Breast epithelium (tissue), 3 donors: Measurements from ENCODE around the gene ZNF221.

ENCODE experiments used
- POLR2AphosphoS5 ChIP-seq, 3 donors: sonication (generic); formaldehyde crosslinking; IDR thresholded peaks; one replicate each; pipeline ENCODE4 v1.6.1; 2017; ENCODE audit warnings: antibody characterized with exemption in 3 of 3
- TF ChIP-seq, protein P1 (sequence below), 3 donors: fragments of 450-650 bp; IDR thresholded peaks; one replicate each; pipeline ENCODE4 v1.5.1; 2016 to 2017; ENCODE audit warnings: antibody characterized with exemption in 3 of 3, mild to moderate bottlenecking in 3 of 3, moderate library complexity in 3 of 3

DNA sequence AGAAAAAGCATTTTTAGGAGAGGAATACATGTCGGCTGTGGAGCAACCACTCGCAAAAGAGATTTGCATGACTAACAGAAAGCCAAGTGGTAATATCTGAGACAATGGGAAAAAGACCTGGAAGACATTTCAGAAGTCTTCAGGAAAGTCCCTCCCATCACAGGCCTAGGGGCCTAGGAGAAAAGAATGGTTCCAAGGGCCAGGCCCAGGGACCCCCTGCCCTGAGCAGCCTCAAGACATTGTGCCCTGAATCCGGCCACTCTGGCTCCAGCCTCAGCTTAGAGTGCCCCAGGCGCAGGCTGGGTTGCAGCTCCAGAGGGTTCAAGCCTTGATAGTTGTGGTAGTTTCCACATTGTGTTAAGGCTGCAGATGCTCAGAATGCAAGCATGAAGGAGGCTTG, 9.4 kb downstream of the ZNF221 start:
- TF ChIP-seq, protein P1, sequence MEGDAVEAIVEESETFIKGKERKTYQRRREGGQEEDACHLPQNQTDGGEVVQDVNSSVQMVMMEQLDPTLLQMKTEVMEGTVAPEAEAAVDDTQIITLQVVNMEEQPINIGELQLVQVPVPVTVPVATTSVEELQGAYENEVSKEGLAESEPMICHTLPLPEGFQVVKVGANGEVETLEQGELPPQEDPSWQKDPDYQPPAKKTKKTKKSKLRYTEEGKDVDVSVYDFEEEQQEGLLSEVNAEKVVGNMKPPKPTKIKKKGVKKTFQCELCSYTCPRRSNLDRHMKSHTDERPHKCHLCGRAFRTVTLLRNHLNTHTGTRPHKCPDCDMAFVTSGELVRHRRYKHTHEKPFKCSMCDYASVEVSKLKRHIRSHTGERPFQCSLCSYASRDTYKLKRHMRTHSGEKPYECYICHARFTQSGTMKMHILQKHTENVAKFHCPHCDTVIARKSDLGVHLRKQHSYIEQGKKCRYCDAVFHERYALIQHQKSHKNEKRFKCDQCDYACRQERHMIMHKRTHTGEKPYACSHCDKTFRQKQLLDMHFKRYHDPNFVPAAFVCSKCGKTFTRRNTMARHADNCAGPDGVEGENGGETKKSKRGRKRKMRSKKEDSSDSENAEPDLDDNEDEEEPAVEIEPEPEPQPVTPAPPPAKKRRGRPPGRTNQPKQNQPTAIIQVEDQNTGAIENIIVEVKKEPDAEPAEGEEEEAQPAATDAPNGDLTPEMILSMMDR (IDR thresholded peaks at IDR 0.05), result no peak
- no peak for TF ChIP-seq POLR2AphosphoS5 (IDR thresholded peaks at IDR 0.05)
